Astrocyte of the hippocampus (primary cell): ENCODE results near the gene SIL1.

ENCODE experiments used
- DNase-seq: peaks from one replicate; pipeline ENCODE4 v3.0.0; 2011; ENCODE audit warnings: low read depth, low spot score

Gene SIL1

GRCh38 chr5:138961729-138962128 is 236.4 kb downstream of the SIL1 start:
- DNase-seq: no peak

- DNase-seq: no peak
Measured at GRCh38 chr5:138961221-138961620, 236.9 kb downstream of the SIL1 start.

GRCh38 chr5:138960145-138960692 is 237.9 kb downstream of the SIL1 start:
- no peak for DNase-seq

GRCh38 chr5:138956801-138957200 is 241.4 kb downstream of the SIL1 start:
- no peak for DNase-seq

- DNase-seq: no peak
Measured at GRCh38 chr5:138955671-138956295, 242.4 kb downstream of the SIL1 start.

- no peak for DNase-seq
Measured at GRCh38 chr5:138955013-138955660, 243.0 kb downstream of the SIL1 start.

GRCh38 chr5:138954257-138955012 is 243.7 kb downstream of the SIL1 start:
- DNase-seq: no peak

- peak; percentile 82 for DNase-seq
Measured at GRCh38 chr5:138953387-138954256, 244.5 kb downstream of the SIL1 start.

- DNase-seq: peak; percentile 64
Measured at GRCh38 chr5:138952962-138953361, 245.2 kb downstream of the SIL1 start.

GRCh38 chr5:138951986-138952735 is 246.0 kb downstream of the SIL1 start:
- DNase-seq: no peak

- no peak for DNase-seq
Measured at GRCh38 chr5:138951091-138951985, 246.8 kb downstream of the SIL1 start.

GRCh38 chr5:138950421-138951031 is 247.6 kb downstream of the SIL1 start:
- DNase-seq: no peak

GRCh38 chr5:138949988-138950387 is 248.2 kb downstream of the SIL1 start:
- DNase-seq: no peak

GRCh38 chr5:138949223-138949574 is 249.0 kb downstream of the SIL1 start:
- DNase-seq: no peak

- DNase-seq: no peak
Measured at GRCh38 chr5:138948471-138949222, 249.5 kb downstream of the SIL1 start.

- DNase-seq: no peak
Measured at GRCh38 chr5:138947780-138948179, 250.4 kb downstream of the SIL1 start.

GRCh38 chr5:138946831-138947560 is 251.2 kb downstream of the SIL1 start:
- no peak for DNase-seq

- DNase-seq: no peak
Measured at GRCh38 chr5:138946241-138946623, 251.9 kb downstream of the SIL1 start.
